GM12878 (cell line): Measurements from ENCODE around the gene NR1D2. TPM values are rescaled to one million over a fixed set of nuclear protein-coding genes. Genes with fewer than 3 reads are reported as not detected.

Experiments
- ATAC-seq: fragments of 200-7000 bp; cut with Tn5 transposase; 3 replicates; pipeline ENCODE4 v1.9.1; 2020; ENCODE audit warnings: mild to moderate bottlenecking, moderate library complexity
- BruUV-seq: library from RNA; stranded (reverse); fragments of 400-500 nt; replicated peaks from 2 replicates; lab custom pipeline; 2021; lab: Mats Ljungman, UMichigan
- CTCF ChIA-PET: fragments of 300-600 bp; sonication (Branson Sonifier 250); formaldehyde crosslinking; extraction: SDS; loops from one replicate; lab custom pipeline; 2021; ENCODE audit warnings: inconsistent platforms; lab: Yijun Ruan, JAX
- POLR2A ChIA-PET: fragments of 350-600 bp; formaldehyde crosslinking; extraction: SDS; loops from one replicate; lab custom pipeline; 2021; ENCODE audit warnings: inconsistent platforms; lab: Charles Lee
- RAD21 ChIA-PET: fragments of 300-600 bp; sonication (Branson Sonifier 250); formaldehyde crosslinking; loops from one replicate; lab custom pipeline; 2023; ENCODE audit warnings: antibody characterized with exemption; ENCODE audit not compliant: unreplicated experiment; lab: Charles Lee
- SMC1A ChIA-PET: fragments of 300-600 bp; sonication (Branson Sonifier 250); formaldehyde crosslinking; loops from one replicate; lab custom pipeline; 2023; ENCODE audit not compliant: unreplicated experiment, uncharacterized antibody; lab: Charles Lee
- DNase-seq: peaks from one replicate; pipeline ENCODE4 v3.0.0-alpha.2; 2011; ENCODE audit warnings: low read depth, low spot score
- FAIRE-seq: peaks from 3 replicates; lab custom pipeline; 2011; peaks lifted over from hg19 to GRCh38; lab: Jason Lieb, UNC
- H2AFZ ChIP-seq: 2 replicates; pipeline ENCODE4 v1.6.0; 2011; ENCODE audit warnings: low read depth, low read length, control low read depth; ENCODE audit not compliant: control insufficient read depth
- H3K27ac ChIP-seq: 2 replicates; pipeline ENCODE4 v1.5.1; 2011; ENCODE audit warnings: control low read depth; ENCODE audit not compliant: control insufficient read depth, insufficient read depth
- H3K27me3 ChIP-seq, 2 experiments: replicated peaks in 1 of 2; 2 replicates each; pipeline versions ENCODE4 v1.6.0 to v1.6.1; 2011; ENCODE audit warnings: low read length in 1 of 2; ENCODE audit not compliant: control insufficient read depth in 2 of 2, insufficient read depth in 2 of 2
- H3K36me3 ChIP-seq, 2 experiments: 2 replicates each; pipeline ENCODE4 v1.5.1; 2011; ENCODE audit warnings: low read length in 1 of 2; ENCODE audit not compliant: control insufficient read depth in 2 of 2, insufficient read depth in 2 of 2
- H3K4me1 ChIP-seq: 2 replicates; pipeline ENCODE4 v1.6.1; 2011; ENCODE audit warnings: mild to moderate bottlenecking, low read length, moderate library complexity, mixed read lengths; ENCODE audit not compliant: control insufficient read depth, insufficient read depth
- H3K4me2 ChIP-seq: 2 replicates; pipeline ENCODE4 v1.6.0; 2011; ENCODE audit warnings: control low read depth; ENCODE audit not compliant: control insufficient read depth, insufficient read depth
- H3K4me3 ChIP-seq: fragments of 200-600 bp; sonication (generic); 2 replicates; pipeline ENCODE4 v1.5.1; 2016
- H3K79me2 ChIP-seq: 2 replicates; pipeline ENCODE4 v1.6.0; 2011; ENCODE audit warnings: low read length; ENCODE audit not compliant: control insufficient read depth, insufficient read depth
- H3K9ac ChIP-seq: 2 replicates; pipeline ENCODE4 v1.8.0; 2011; ENCODE audit warnings: low read length, control low read depth, mixed read lengths; ENCODE audit not compliant: control insufficient read depth, insufficient read depth
- H3K9me3 ChIP-seq: replicated peaks from 3 replicates; pipeline ENCODE4 v1.5.1; 2011; ENCODE audit warnings: mild to moderate bottlenecking, low read length; ENCODE audit not compliant: control insufficient read depth, insufficient read depth
- H4K20me1 ChIP-seq: 2 replicates; pipeline ENCODE4 v1.6.0; 2011; ENCODE audit not compliant: control insufficient read depth, insufficient read depth
- ESRRA ChIP-seq: IDR thresholded peaks from 2 replicates; pipeline ENCODE4 v1.6.1; 2012; ENCODE audit warnings: mild to moderate bottlenecking, low read length, improper control_type of control experiment
- JUND ChIP-seq: IDR thresholded peaks from 2 replicates; pipeline ENCODE4 v1.6.1; 2012; ENCODE audit warnings: low read depth, mild to moderate bottlenecking, low read length, improper control_type of control experiment, moderate library complexity
- KDM1A ChIP-seq: fragments of 200-600 bp; sonication (generic); IDR thresholded peaks from 2 replicates; pipeline ENCODE4 v1.6.1; 2016; ENCODE audit warnings: borderline replicate concordance
- LARP7 ChIP-seq: fragments of 450-650 bp; IDR thresholded peaks from 2 replicates; pipeline ENCODE4 v1.6.1; 2017; ENCODE audit warnings: mild to moderate bottlenecking
- NFXL1 ChIP-seq: fragments of 450-650 bp; IDR thresholded peaks from 2 replicates; pipeline ENCODE4 v1.6.1; 2017; ENCODE audit warnings: antibody characterized with exemption, mild to moderate bottlenecking, borderline replicate concordance
- PBX3 ChIP-seq: IDR thresholded peaks from 2 replicates; pipeline ENCODE4 v1.6.1; 2011; ENCODE audit warnings: mild to moderate bottlenecking, low read depth, low read length, moderate library complexity; ENCODE audit not compliant: insufficient replicate concordance
- POLR2AphosphoS2 ChIP-seq: IDR thresholded peaks from 2 replicates; pipeline ENCODE4 v1.6.1; 2011; ENCODE audit warnings: low read depth, mild to moderate bottlenecking, low read length, improper control_type of control experiment, moderate library complexity
- STAT3 ChIP-seq: IDR thresholded peaks from 2 replicates; pipeline ENCODE4 v1.6.1; 2011; ENCODE audit warnings: low read depth, low read length, improper control_type of control experiment
- TCF3 ChIP-seq: IDR thresholded peaks from 2 replicates; pipeline ENCODE4 v1.6.1; 2012; ENCODE audit warnings: low read depth, mild to moderate bottlenecking, low read length, borderline replicate concordance; ENCODE audit not compliant: insufficient read depth
- USF1 ChIP-seq: IDR thresholded peaks from 2 replicates; pipeline ENCODE4 v1.6.1; 2011; ENCODE audit warnings: borderline replicate concordance, low read depth, mild to moderate bottlenecking, moderate library complexity, mixed read lengths, low read length; ENCODE audit not compliant: insufficient read depth; ENCODE audit errors: extremely low read length
- ZBED1 ChIP-seq: IDR thresholded peaks from 2 replicates; pipeline ENCODE4 v1.6.1; 2016; ENCODE audit warnings: borderline replicate concordance
- ZNF274 ChIP-seq: IDR thresholded peaks from one replicate; pipeline ENCODE4 v1.8.0; 2011; ENCODE audit not compliant: insufficient read length, insufficient read depth
- WGBS: methylation state at CpG from one replicate; pipeline ENCODE4 v1.1.6; 2016; ENCODE audit warnings: low lambda C conversion rate; ENCODE audit not compliant: insufficient replicate concordance, insufficient coverage; ENCODE audit errors: missing lambda C conversion rate; 5-methylcytosine and 5-hydroxymethylcytosine counted together
- in situ Hi-C: fragments of 300-500 bp; cut with MboI; formaldehyde crosslinking; loops from 9 replicates; pipeline ENCODE4 v1.14.3; 2018; ENCODE audit warnings: mixed read lengths
- intact Hi-C: fragments of 100-400 bp; cut with micrococcal nuclease; formaldehyde crosslinking; loops from one replicate; pipeline ENCODE4 v1.14.2; 2022; ENCODE audit not compliant: unreplicated experiment
- polyA plus RNA-seq, 11 experiments: library from polyadenylated mRNA; depleted of rRNA in 4 of 11; unstranded in 6 of 11; stranded (reverse) in 5 of 11; fragments of >200 nt; fragmentation: Nextera tagmentation in 4 of 11; fragmentation: Illumina TruSeq in 1 of 11; extraction: Ambion mirVana in 4 of 11; extraction: Trizol in 1 of 11; gene quantifications; 1 replicate in 1 of 11; 2 replicates in 10 of 11; pipeline versions ENCODE4 v1.2.1 to v1.2.3, GENCODE V29; 2011 to 2016; ENCODE audit warnings: inconsistent platforms in 2 of 11, missing spikeins in 2 of 11, low read depth in 1 of 11
- total RNA-seq, 4 experiments: library from RNA; depleted of rRNA in 3 of 4; stranded (reverse); fragments of >200 nt in 3 of 4; fragmentation: Illumina TruSeq in 1 of 4; extraction: Trizol in 1 of 4; gene quantifications; 2 replicates each; pipeline versions ENCODE4 v1.2.1 to v1.2.3, GENCODE V29; 2013 to 2021

NR1D2 gene
- total and polyA plus RNA-seq, 10 of the 15 experiments (the other 5 are each of a cell fraction or from before 2014, with no cell fraction given), result 0.67 to 5.3 (median 2.6) TPM

GRCh38 chr3:23981136-23981535, 36.0 kb downstream of the NR1D2 start:
- Histone ChIP-seq H3K27ac (no peak overlapping the region), H3K4me1 (peaks cover 4% of the 10 kb centered on the region; the same call in 1 of the 2 replicates), H3K9ac (no peak overlapping the region), H3K79me2 (no peaks in the 10 kb centered on the region), H3K36me3 (no peaks in the 10 kb centered on the region), H2AFZ (no peak overlapping the region), H4K20me1 (no peaks in the 10 kb centered on the region), H3K4me3 (no peak overlapping the region), H3K4me2 (no peak overlapping the region), H3K9me3 (peaks cover 2% of the 10 kb centered on the region; the same call in 2 of the 3 replicates), H3K27me3 (no peaks in the 10 kb centered on the region)
- WGBS, result 71% methylated on average over 7 of the region's 7 CpGs
- FAIRE-seq (no peak), ATAC-seq (no peak), DNase-seq (no peak)
- ChIA-PET POLR2A (no interaction called here), RAD21 (interaction anchor here (2.2 kb wide), 1 partner anchor 93 kb away, joined by 5 read pairs; no protein-coding TSS in a partner anchor), CTCF (interaction anchor here (0.8 to 0.9 kb wide), 2 partner anchors 32 to 93 kb away, joined by 3 read pairs; no protein-coding TSS in a partner anchor), SMC1A (interaction anchor here (0.9 to 1.4 kb wide), 3 partner anchors 10 to 256 kb away, joined by 3 to 6 read pairs (median 3); no protein-coding TSS in a partner anchor)
- BruUV-seq, result no TSS peak
- TF ChIP-seq PBX3, result no peak
- TF ChIP-seq STAT3, result no peak
- TF ChIP-seq KDM1A, result no peak
- TF ChIP-seq ESRRA, result no peak
- no peak for TF ChIP-seq POLR2AphosphoS2
- TF ChIP-seq TCF3, result no peak
- no peak for TF ChIP-seq LARP7
- TF ChIP-seq ZNF274, result no peak
- no peak for TF ChIP-seq JUND
- TF ChIP-seq ZBED1, result no peak
- TF ChIP-seq NFXL1, result no peak
- TF ChIP-seq USF1, result no peak
- intact Hi-C loops (no loop called here), in situ Hi-C loops (no loop called here)
